AG10803 (cell line): ENCODE data around the gene UNC5C.

Experiments
- DNase-seq: peaks from one replicate; pipeline ENCODE4 v3.0.0; 2010; ENCODE audit warnings: low read depth
- H3K4me3 ChIP-seq: 2 replicates; pipeline ENCODE4 v1.5.1; 2011; ENCODE audit warnings: mild to moderate bottlenecking, low read length, control low read depth
- TF ChIP-seq, protein P1 (sequence below): conservative IDR thresholded peaks from 2 replicates; pipeline ENCODE4 v1.5.1; 2011; ENCODE audit warnings: mild to moderate bottlenecking, low read length, control low read depth, inconsistent platforms

Gene UNC5C

DNA sequence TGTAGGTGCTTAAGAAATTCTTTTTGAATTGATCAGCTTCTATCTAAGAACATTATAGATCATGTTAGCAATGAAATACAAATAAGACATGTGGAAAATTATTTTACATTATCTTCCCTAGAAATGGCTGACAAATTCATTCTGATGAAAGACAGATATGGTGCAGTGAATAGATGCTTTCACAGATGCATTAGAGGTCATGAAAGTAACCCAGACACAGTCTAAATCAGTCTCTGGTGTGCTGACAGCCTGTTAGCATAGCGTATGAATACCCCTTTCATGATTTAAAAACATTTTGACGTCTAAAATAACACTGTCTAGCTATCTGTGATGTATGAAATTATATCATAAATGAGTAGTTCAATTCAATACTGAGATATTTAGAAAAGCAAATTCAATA lies 180.9 kb downstream of the UNC5C start:
- no peak for DNase-seq
- H3K4me3 ChIP-seq: no peak overlapping the region

DNA sequence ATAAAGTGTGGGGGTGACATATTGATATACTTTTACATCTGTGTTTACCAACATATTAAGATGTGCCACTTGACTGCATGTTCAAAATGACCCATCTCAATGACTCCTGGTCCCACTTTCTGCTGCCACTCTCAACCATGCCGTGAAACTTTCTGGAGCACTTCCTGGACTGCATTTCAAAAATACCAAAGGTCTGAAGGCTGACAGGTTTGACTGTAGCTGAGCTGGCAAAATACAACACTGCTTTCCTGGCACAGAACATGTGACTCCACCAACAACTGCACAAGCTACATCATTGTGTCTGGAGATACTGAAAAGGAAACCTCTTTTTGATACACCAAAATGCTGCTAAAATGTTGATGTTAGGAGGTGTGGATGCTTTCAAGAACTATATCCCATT lies 184.8 kb downstream of the UNC5C start:
- H3K4me3 ChIP-seq: no peak overlapping the region
- TF ChIP-seq, protein P1, sequence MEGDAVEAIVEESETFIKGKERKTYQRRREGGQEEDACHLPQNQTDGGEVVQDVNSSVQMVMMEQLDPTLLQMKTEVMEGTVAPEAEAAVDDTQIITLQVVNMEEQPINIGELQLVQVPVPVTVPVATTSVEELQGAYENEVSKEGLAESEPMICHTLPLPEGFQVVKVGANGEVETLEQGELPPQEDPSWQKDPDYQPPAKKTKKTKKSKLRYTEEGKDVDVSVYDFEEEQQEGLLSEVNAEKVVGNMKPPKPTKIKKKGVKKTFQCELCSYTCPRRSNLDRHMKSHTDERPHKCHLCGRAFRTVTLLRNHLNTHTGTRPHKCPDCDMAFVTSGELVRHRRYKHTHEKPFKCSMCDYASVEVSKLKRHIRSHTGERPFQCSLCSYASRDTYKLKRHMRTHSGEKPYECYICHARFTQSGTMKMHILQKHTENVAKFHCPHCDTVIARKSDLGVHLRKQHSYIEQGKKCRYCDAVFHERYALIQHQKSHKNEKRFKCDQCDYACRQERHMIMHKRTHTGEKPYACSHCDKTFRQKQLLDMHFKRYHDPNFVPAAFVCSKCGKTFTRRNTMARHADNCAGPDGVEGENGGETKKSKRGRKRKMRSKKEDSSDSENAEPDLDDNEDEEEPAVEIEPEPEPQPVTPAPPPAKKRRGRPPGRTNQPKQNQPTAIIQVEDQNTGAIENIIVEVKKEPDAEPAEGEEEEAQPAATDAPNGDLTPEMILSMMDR: no peak
- no peak for DNase-seq

More for the DNA sequence above, 180.9 kb downstream of the UNC5C start:
- TF ChIP-seq, protein P1: no peak

DNA sequence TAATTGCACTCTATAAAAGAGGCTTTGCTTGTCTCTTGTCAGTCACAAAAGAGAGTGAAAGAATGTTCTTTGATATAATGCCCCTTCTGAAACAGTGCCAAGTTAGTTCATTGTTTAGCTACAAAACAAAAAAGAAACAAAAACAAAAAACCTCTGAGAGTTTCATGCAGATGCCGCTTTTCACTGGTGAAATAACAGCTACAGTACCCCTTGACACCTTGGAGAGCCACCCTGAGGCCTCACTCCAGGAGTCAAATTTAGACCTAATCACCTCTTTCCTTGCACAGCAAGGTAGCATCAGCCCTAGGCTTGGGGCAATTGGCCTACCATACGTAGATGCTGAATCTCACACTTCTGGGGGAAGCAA lies 185.2 kb downstream of the UNC5C start:
- no peak overlapping the region for H3K4me3 ChIP-seq
- DNase-seq: no peak
- TF ChIP-seq, protein P1: no peak

DNA sequence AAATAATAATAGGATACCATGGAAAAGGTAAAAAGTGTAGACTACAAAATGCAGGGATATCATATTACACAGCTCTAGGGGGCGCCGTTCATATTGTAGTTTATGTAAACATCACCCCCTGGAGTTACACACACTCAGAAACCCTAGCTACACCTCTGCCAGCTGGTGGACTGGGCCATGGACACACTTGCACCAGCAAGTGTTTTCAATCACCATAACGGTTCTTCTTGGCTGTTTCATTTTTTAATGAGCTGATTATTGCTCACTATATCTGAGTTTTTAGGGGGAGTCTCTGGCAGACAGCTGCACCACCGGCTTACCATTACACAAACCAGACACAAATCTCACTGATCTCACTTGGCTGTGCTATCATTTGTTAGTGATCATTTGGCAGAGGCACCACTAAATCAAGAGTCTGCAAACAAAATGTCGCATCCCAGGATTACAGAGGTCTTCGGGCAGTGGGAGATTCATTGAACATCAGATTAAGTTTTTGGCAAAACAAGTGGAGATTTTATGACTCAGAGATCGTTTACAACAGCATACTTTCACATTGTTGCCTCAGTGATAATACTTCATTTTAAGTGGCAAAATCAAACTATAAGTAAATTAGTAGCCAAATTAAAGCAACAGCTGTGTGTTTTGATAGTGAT lies 185.7 kb downstream of the UNC5C start:
- no peak overlapping the region for H3K4me3 ChIP-seq
- TF ChIP-seq, protein P1: no peak
- DNase-seq: no peak

DNA sequence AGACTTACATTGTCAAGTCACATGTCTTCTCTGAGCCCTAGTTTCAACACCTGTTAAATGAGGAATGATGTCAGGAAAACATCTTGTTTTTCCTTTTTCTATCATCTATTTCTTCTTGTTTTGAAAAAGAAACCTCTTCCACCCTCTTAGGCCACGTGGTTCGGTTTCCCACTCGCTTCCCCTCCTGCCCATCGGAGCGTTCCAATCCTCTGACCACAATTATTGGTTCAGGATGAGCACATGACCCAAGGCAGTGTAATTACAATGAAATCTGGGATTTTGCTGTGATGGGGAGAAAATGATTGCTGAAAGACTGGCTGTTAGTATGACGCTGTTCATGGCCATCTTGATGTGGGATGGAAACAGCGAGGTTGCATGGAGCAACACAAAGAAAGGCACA lies 186.7 kb downstream of the UNC5C start:
- TF ChIP-seq, protein P1: no peak
- H3K4me3 ChIP-seq: no peak overlapping the region
- DNase-seq: no peak

DNA sequence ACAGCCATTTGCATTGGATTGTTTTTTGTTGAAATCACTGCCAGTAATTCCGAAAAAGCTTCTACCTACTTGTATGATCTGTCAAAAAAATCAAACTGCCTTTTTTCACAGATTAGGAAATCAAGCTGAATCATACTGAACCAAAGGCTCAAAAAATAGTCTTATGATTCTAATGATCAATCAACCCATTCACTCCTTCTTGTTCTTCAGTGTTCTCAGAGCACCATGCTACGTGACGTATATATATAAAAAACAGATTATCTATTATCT lies 187.1 kb downstream of the UNC5C start:
- TF ChIP-seq, protein P1: no peak
- no peak for DNase-seq
- no peak overlapping the region for H3K4me3 ChIP-seq

DNA sequence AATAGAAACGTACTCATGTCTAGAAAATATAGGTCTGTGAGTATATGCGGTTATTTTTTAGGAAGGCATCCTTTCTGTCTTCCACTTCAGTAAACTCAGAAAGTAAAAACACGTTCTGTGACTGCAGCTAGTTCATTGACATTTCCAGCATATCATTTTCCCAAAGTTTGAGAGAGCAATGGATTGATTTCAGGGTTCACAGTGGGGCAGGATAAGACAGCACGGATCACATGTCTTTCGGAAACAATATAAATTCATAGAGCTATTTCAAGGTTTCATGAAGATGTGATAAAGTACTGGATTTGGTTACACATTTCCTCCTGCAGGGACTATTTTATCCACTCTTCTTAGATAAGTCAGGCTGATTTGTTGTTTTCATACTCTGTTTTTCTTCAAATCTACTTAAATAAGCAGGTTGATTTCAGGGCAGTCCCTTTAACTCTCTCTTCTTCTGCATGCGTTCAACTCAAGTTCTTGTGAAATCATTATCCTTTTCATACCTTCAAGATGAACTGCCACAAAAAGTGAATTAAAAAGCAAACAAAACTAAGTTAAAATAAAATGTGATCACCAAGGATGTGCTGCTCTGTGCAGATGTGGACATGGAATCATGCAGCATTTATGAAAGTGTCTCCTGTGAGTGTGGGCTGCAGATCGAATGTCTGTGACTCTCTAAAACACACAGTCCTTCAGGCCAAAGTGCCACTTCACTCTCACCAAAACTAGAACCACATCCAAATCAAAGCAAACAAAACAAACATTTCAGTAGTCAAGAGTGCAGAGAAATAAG lies 187.7 kb downstream of the UNC5C start:
- no peak for DNase-seq
- H3K4me3 ChIP-seq: no peak overlapping the region
- TF ChIP-seq, protein P1: no peak
